Measurements from ENCODE around the gene BCL2L12.
A peak's percentile ranks its signal among the peaks of the same experiment; 100 is the strongest.
"Not testable (repeated sequence)": the region's sequence is repeated elsewhere in the genome, so short reads cannot be mapped to it uniquely, and the experiment has no call there.

The BCL2L12 gene, protein sequence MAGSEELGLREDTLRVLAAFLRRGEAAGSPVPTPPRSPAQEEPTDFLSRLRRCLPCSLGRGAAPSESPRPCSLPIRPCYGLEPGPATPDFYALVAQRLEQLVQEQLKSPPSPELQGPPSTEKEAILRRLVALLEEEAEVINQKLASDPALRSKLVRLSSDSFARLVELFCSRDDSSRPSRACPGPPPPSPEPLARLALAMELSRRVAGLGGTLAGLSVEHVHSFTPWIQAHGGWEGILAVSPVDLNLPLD

DNA sequence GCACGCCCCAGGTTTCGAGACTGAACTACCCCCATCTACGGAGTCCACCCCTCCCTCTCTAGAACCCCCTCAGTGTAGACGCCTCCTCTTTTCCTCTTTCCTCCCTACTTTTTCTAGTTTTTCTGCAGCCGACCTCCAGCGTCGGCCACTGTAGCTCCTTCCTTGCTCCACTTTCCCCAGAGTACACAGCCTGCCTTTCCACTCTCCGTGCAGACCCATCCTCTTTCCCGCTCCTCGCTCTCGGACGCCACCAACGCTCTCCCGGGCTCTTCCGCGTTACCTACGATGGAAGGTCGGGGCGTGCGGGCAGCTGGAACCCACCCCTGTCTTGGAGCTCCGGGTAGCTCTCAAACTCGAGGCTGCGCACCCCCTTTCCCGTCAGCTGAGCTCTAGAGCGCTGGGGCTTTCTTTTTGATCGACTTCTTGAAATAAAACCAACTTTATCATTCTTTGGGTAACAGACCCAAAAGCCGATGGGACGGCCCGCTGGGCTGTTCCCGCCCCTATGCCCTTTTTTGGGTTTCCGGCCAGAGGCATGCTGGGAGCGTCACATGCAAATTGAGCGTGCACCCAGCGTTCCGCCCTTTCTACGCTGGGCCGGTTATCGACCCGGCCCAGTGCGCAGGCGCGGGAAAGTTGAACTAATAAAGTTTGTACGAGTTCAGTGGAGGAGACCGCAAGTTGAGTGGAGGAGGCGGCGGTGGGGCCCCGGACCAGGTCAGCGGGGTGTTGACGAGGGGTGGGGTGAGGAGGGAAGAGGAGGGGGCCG, at the start of gene BCL2L12, which contains the start of gene IRF3:
Gene BCL2L12 (plus strand): TSS at position 583 of the 769 bp plus-strand sequence. CDS start 760 bp downstream, outside the sequence.
Gene IRF3 (minus strand): TSS at position 507 of the 769 bp plus-strand sequence. CDS start 1,019 bp downstream, outside the sequence.
- DNase-seq (ENCODE audit: low spot score) = peak; percentile 95

DNA sequence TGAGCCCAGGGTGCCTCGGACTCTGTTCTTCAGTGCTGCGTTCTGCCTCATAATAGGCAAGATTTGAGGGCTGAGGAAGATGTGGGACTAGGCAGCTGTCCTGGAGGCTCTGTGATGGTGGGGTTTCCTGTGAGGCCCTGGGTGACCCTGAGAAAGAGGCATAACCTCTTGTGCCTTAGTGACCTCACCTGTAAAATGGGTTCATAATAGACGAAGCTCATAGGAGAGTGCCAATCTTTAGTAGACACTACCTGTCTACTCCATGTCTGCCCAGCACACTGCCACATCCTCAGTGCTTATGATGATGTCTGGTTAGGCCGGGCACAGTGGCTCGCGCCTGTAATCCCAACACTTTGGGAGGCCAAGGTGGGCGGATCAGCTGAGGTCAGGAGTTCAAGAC, 49.2 kb upstream of the BCL2L12 start:
- DNase-seq (ENCODE audit: low spot score) = no peak

DNA sequence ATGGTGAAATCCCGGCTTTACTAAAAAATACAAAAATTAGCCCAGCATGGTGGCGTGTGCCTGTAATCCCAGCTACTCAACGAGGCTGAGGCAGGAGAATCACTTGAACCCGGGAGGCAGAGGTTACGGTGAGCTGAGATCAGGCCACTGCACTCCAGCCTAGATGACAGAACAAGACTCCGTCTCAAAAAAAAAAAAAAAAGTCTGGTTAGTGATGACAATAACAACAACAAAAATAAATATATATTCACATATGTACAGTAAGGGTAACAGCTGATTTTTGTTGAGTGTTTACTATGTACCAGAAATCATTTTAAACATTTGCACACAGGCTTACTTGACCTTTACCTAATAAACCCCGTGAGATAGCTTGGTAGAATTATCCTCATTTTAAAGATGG, 48.8 kb upstream of the BCL2L12 start:
- no peak for DNase-seq (ENCODE audit: low spot score)

DNA sequence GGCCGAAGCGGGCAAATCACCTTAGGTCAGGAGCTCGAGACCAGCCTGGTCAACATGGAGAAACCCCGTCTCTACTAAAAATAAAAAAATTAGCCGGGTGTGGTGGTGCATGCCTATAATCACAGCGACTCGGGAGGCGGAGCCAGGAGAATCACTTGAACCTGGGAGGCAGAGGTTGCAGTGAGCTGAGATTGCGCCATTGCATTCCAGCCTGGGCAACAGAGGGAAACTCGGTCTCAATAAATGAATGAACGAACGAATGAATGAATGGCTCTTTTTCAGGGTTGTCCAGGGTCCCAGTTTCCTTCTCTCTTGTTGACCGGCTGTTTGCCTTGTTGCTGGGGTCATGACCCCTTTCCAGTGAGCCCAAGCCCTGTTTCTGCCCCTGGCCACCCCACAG, 47.9 kb upstream of the BCL2L12 start:
- not testable (repeated sequence) for DNase-seq (ENCODE audit: low spot score)

DNA sequence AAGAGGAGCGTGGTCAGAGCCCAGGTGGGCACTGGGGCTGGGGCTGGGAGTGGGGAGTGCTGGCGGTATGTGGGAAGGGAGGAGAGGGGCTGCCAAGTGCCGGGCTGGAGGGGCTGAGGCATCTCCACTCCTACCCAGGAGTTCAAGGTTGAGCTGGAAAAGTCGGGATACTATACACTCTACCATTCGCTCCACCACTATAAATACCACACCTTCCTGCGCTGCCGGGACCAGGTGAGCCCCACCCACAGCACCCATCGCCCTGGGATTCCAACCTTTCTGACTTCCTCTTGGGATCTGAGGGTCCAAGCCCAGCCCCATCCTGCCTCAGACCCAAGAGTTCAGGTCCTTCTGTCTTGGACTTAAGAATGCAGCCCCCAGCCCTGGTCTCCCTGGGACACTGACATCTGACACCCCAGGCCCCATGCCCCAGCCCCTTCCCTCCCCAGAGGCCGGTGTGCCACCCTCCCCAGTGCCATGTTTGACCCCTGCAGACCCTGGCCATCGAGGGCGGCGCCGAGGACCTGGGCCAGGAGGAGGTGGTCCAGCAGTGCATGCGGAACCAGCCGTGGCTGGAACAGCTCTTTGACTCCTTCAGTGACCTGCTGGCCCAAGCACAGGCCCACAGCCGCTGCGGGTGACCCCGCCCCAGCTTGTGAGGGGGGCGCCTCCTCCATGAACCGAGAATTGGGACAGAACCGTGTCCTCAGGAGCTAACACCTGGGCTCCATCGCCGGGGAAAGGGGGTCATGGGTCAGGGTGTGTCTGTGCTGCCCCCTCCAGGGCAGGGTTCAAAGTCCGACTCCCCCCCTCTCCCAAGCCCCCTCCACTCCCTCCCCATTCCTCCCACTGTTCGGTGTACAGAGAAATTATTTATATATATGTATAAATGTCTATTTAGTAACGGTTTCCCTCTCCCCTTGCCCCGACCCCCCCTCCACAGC, 40.5 kb upstream of the BCL2L12 start:
- DNase-seq (ENCODE audit: low spot score) = no peak

DNA sequence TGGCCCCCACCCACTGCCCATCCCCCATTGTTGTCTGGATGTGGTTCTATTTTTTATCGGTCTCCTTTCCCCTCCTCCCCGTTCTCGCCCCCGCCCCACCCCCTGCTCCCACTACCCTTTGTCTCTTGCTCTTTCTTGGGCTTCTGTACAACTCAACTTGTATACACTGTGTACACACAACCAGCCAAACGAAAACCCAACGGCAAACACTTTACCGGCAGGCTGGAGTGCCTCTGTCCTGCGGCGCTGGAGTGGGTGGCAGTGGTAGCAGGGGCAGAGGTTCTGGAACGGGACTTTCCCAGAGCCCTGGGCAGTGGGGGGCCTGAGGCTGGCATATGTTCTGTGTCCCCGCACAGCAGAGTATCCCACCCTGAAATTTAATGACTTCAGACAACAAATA, 39.5 kb upstream of the BCL2L12 start:
- no peak for DNase-seq (ENCODE audit: low spot score)

DNA sequence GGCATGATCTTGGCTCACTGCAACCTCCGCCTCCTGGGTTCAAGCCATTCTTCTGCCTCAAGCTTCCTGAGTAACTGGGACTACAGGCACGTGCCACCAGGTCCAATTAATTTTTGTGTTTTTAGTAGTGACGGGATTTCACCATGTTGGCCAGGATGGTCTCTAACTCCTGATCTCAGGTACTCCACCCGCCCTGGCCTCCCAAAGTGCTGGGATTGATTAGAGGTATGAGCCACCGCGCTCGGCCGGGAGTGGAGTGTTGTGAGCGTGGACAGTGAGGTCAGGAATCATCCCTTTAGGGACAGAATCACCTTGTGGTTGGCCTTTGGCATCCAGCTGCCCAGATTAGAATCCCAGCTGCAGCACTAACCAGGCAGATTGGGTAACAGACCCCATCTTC, 36.1 kb upstream of the BCL2L12 start:
- DNase-seq (ENCODE audit: low spot score) = no peak

DNA sequence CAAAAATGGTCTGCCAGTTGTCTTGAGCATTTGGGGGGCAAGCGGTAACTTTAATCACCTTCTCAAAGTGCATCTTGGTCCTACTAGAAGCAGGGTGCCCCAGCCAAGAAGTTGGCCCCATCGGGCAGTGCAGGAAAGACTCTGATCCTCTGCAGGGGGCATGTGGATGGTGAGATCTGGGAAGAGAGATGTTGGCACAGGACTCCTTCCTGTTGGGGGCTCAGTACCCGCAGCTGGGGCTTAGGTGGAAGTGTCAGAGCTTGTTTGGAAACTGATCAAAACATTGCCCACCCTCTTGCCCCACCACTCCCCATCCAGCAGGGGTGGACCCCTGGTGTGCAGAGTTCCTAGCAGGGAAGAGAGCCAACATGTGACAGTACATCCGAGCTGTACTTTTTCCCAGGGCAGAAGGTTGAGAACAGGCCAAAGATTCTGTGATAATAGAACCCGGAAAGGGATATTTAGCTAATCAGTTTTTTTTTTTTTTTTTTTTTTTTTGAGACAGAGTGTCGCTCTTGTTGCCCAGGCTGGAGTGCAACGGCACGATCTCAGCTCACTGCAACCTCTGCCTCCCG, 34.6 kb upstream of the BCL2L12 start:
- DNase-seq (ENCODE audit: low spot score) = no peak

DNA sequence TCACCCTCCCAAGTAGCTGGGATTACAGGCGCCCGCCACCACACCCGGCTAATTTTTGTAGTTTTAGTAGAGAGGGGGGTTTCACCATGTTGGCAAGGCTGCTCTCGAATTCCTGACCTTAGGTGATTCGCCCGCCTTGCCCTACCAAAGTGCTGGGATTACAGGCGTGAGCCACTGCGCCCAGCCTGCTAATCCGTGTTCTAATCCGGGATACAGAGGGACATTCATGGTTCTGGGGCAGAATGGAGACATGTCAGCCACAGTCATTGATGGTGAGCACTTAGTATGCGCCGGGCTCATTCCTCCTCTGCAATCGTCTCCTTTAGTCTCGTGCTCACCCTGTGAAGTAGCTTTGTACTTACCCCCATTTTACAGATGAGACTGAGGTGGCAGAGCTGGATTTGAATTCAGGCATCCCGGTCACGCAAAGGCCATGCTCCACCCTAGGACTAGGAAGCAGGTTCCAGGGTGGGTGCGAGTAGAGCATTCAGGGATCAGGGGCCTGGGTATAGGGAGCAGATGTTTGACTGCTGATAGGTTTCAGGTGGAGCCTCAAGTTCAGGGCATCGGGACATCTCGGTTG, 34.0 kb upstream of the BCL2L12 start:
- no peak for DNase-seq (ENCODE audit: low spot score)

DNA sequence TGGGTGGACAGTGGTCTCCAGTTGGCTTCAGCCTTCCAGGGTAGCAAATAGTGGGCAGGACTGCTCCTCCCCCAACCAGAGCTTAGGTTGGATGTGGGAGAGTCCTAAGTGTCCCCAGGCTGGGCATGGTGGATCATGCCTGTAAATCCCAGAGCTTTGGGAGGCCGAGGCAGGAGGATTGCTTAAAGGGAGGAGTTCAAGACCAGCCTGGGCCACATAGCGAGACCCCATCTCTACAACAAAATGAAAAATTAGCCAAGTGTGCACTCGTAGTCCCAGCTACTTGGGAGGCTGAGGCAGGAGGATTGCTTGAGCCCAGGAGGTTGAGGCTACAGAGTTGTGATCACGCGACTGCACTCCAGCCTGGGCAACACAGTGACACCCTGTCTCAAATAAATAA, 33.2 kb upstream of the BCL2L12 start:
- no peak for DNase-seq (ENCODE audit: low spot score)

DNA sequence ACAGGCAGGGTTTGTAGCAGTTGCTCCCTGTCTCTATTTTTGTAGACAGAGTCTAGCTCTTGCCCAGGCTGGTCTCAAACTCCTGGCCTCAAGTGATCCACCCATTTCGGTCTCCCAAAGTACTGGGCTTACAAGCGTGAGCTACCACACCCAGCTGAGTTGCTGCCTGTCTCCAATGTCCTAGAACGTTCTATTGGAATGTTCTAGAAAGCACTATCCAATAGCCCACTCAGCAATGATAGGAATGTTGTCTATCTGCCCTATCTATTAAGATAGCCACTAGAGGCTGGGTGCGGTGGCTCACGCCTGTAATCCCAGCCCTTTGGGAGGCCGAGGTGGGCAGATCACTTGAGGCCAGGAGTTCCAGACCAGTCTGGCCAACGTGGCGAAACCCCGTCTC, 32.5 kb upstream of the BCL2L12 start:
- not testable (repeated sequence) for DNase-seq (ENCODE audit: low spot score)

DNA sequence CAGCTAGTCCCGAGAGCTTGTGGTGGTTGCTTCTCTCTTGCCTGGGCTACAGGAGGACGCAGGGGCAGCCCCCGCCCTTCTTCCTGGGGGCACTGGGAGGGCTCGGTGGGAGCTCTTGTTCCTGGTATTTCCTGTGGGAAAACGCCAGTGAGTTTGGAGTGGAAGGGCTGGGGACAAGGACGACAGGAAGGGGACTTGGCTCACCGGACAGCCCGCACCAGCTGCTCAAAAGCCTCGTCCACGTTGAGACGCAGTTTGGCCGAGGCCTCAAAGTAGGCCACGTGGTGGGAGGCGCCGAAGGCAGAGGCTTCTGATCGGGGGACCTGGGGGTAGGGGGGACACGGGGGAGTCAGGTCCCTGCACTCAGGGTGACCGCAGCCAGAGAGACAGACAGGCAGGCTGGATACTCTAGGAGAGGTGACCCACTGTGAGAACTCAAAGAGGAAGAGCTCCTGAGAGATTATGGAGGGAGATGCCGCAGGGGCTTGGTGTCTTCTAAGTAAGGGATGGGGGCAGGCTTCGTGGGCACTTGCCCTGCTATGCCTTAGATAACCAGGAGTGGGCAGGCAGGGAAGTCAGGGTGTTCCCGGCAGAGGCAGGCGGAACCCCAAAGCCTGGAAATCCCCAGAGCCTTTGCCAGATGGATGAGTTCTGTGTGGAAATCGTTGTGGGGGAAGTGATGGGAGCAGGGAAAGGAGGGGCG, 30.1 kb upstream of the BCL2L12 start:
- DNase-seq (ENCODE audit: low spot score) = no peak

DNA sequence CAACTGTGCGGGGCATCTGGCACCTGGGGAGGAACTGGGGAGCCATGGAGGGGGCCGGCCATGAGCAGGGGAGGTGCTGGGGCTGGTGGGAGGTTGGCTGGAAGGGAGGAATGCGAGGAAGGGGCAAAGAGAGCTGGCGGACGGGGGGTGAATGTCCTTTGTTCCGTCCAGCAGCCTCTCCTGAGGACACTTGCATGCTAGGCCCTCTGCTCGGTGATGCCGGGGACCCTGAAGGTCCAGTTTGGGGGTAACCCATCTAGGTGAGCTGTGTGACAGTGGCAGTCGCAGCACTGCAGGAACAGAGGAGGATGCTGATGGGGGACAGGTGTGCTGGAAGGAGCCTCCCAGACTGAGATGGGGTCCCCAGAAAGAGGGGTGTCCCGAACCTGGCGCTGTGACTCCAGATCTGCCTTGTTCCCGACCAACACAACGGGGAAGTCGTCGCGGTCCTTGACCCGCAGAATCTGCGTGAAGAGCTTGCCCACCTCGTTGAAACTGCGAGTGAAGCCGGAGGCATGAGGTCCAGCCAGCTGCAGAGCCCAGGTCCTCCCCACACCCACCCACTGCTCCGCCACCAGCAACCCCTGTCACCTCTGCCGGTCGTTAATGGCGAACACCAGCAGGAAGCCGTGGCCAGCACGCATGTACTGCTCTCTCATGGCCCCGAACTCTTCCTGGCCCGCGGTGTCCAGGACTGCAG, 29.4 kb upstream of the BCL2L12 start:
- DNase-seq (ENCODE audit: low spot score) = no peak

DNA sequence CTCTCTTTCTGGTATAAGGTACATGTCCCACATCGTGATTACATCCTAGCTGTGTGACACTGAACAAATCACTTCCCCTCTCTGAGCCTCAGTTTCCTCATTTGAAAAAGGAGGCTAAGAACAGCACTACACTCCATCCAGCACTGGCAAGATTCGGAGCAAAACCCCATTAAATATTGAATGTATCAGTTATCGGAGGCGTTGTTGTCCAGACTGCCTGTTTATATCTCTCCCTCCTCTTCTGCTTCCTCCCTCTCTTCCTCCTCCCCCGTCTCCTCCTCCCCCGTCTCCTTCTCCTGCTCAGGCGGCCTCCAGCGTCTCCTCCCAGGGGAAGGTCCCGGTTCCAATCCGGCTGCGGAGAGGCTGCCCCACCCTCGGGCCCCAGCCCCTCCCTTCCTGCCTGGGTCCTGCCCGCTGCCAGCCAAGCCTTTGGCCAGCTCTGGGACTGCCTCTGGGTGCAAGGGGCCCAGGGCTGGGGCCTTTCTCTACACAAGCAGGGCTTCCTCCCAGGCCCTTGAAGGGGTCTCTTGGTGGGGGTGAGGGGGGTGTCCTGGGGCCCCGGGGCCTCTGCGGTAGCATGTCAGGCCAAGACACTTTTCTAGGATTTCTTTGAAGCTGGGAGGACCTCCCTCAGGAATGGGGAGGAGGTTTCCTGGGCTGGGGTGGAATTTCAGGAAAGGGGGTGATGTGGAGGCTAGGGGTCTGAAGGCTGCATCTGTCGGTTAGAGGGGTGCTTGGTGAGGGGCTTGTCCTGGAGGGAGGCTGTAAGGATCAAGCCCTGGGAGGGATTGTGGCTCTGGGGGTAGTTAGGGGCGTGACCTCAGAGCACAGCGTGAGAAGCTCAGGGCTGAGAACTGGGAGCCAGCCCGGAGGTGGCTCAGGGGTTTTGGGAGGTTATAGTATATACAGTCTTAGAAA, 27.7 kb upstream of the BCL2L12 start:
- DNase-seq (ENCODE audit: low spot score) = no peak

DNA sequence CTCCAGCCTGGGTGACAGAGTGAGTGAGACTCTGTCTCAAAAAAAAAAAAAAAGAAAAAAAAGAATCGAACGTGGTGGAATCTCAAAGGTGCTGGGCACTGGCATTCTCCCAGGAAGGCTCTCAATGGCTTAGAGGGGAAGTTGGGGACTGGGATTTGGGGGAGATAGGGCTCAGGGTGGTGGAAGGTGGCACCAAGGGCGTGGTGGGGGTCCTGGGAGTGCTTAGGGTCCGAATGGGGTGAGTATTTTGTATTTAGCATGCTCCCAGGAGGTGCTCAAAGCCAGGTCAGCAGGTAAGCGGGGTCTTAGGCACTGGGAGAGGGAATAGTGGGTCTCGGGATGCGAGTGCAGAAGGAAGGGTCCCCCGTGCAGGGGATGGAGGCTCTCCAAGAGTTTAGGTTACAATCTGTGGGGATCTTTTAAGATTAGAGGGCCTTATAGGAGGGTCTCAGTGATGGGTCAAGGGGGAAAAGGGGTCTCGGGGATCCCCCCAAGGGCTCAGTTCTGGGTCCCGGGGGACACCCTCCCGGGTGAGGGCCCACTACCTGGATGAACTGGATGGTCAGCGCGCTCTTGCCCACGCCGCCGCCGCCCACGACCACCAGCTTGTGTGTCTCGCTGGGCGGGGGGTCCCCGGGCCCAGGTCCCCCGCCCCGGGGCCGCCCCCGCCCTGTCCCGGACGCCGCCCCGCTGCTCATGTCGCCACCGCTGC, 26.2 kb upstream of the BCL2L12 start:
- no peak for DNase-seq (ENCODE audit: low spot score)

DNA sequence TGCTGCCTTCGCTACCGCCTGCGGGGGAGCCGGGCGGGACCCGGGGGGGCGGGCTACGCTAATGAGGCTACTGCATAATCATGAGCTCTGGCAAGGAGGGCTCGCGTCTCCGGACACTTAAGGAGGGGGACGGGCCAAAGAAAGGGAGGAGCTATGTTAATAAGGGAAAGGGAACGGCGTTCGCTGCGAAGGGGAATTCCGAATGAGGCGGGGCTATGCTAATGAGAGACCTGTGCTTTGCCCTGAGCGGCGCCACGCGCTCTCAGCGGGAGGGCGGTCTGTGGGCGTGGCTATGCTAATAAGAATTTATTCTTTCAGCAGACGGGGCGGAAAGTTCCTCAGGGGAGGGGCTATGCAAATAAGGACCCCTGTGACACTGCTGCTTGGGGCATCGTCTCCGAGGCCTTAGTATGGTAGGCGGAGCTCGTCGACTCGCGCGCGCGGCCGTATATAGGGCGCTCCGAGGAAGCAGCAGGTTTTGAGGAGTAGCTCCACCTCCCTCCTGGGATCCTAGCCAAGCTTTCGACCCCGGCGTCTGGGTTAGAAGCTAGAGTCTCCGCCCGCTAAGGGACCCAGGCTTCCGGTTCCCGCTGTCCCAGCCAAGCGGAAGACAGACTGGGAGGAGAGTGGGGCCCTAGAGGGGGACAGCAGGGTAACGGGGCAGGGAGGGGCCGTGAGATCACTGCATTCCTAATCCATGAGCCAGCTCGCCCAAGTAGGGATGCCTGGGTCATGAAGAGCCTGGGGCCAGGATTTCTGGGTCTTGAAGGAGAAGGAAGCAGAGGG, 25.4 kb upstream of the BCL2L12 start, which contains the start of gene RRAS:
Gene RRAS (minus strand): TSS at position 31 of the 786 bp plus-strand sequence. CDS start 45 bp downstream, outside the sequence.
- DNase-seq (ENCODE audit: low spot score) = peak; percentile 98

DNA sequence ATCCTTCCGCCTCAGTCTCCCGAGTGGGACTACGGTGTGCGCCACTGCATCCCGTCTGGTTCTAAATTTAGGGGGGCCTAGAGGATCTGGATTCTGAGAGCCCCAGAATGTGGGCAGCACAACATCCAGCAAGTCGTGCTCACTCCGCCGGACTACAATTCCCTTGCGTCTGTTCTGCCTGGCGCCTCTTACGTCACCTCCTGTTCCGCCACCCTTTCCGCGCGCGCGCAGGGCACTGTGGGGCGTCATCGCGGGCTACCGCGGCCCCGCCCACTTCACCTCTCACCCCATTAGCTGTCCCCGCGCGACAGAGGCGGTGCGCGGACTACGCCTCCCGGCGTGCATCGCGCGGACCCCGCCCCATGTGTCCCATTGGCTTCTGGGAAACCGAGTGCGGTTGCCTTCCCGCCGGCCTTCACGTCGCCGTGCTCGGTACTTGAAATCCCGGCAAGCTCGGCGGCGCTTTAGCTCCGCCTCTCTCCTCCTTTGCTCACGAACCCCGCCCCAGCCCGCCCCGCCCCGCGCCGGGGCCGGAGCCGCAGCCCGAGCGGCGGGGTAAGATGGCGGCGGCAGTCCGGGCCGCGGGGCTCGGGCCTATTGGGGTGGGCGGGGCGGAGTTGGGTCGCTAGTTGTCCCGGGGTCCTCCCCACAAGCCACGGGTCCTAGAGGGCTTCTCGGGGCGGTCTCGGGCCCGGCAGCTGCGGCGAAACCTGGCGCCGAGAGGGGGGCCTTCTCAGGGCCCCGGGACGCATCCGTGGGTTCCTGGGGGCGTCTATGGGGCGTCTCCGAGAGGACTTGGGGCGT, 23.8 kb upstream of the BCL2L12 start, which contains the start of gene SCAF1:
Gene SCAF1 (plus strand): TSS at position 522 of the 804 bp plus-strand sequence. CDS start 2,818 bp downstream, outside the sequence.
- peak; percentile 99 for DNase-seq (ENCODE audit: low spot score)

All from left forelimb (tissue), 1 donor.